Measurements from ENCODE around the gene PDLIM3.
"Not testable (repeated sequence)": the region's sequence is repeated elsewhere in the genome, so short reads cannot be mapped to it uniquely, and the experiment has no call there.

The PDLIM3 gene

GRCh38 chr4:185513489-185514181 lies 21.7 kb downstream of the PDLIM3 start:
- TF ChIP-seq CTCF (IDR thresholded peaks at IDR 0.05; ENCODE audit: control insufficient read depth, insufficient read depth, low read depth, low read length, missing control alignments) = no peak
- peak; percentile 10 for DNase-seq (ENCODE audit: low read depth)
- no peak overlapping the region for H3K4me3 ChIP-seq (ENCODE audit: control insufficient read depth, low read depth, low read length)

- DNase-seq (ENCODE audit: low read depth) = peak; percentile 29
- H3K4me3 ChIP-seq (ENCODE audit: control insufficient read depth, low read depth, low read length) = no peak overlapping the region
- no peak for TF ChIP-seq CTCF (IDR thresholded peaks at IDR 0.05; ENCODE audit: control insufficient read depth, insufficient read depth, low read depth, low read length, missing control alignments)
These were observed 22.8 kb downstream of the PDLIM3 start for GRCh38 chr4:185512516-185512915.

GRCh38 chr4:185511243-185511642 lies 24.1 kb downstream of the PDLIM3 start:
- not testable (repeated sequence) for H3K4me3 ChIP-seq (ENCODE audit: control insufficient read depth, low read depth, low read length); DNase-seq (ENCODE audit: low read depth)

GRCh38 chr4:185510806-185511205 lies 24.5 kb downstream of the PDLIM3 start:
- no peak overlapping the region for H3K4me3 ChIP-seq (ENCODE audit: control insufficient read depth, low read depth, low read length)
- no peak for DNase-seq (ENCODE audit: low read depth)
- TF ChIP-seq CTCF (IDR thresholded peaks at IDR 0.05; ENCODE audit: control insufficient read depth, insufficient read depth, low read depth, low read length, missing control alignments) = no peak

GRCh38 chr4:185508181-185508580 lies 27.1 kb downstream of the PDLIM3 start:
- no peak for DNase-seq (ENCODE audit: low read depth)
- H3K4me3 ChIP-seq (ENCODE audit: control insufficient read depth, low read depth, low read length) = no peak overlapping the region
- TF ChIP-seq CTCF (IDR thresholded peaks at IDR 0.05; ENCODE audit: control insufficient read depth, insufficient read depth, low read depth, low read length, missing control alignments) = no peak

- no peak for DNase-seq (ENCODE audit: low read depth)
- no peak overlapping the region for H3K4me3 ChIP-seq (ENCODE audit: control insufficient read depth, low read depth, low read length)
- TF ChIP-seq CTCF (IDR thresholded peaks at IDR 0.05; ENCODE audit: control insufficient read depth, insufficient read depth, low read depth, low read length, missing control alignments) = no peak
These were observed 28.9 kb downstream of the PDLIM3 start for GRCh38 chr4:185506422-185506821.

- no peak overlapping the region for H3K4me3 ChIP-seq (ENCODE audit: control insufficient read depth, low read depth, low read length)
These were observed 30.9 kb downstream of the PDLIM3 start for GRCh38 chr4:185504098-185505047.

More at GRCh38 chr4:185504098-185505047, 30.9 kb downstream of the PDLIM3 start:
- DNase-seq (ENCODE audit: low read depth) = no peak
- no peak for TF ChIP-seq CTCF (IDR thresholded peaks at IDR 0.05; ENCODE audit: control insufficient read depth, insufficient read depth, low read depth, low read length, missing control alignments)

All from AG09309 (cell line).